ENCODE results near the gene SEMA4D. TPM values are rescaled to one million over a fixed set of nuclear protein-coding genes. Genes with fewer than 3 reads are reported as not detected.

Gene SEMA4D
- total RNA-seq, 3 donors from 2014 or later: 20.9 to 26.9 (median 23.1) TPM

GRCh38 chr9:89319015-89319905, 178.7 kb downstream of the SEMA4D start:
- peak overlapping the region; percentile 61 for H3K4me3 ChIP-seq
- DNase-seq (peak in 1 of 3 donors; percentile 14), ATAC-seq (no peak)
- intact Hi-C loops (cut with DNase I, micrococcal nuclease): no loop called here
- TF ChIP-seq CTCF (IDR thresholded peaks at IDR 0.05): no peak
- peaks cover 12% of the 10 kb centered on the region for H3K4me1 ChIP-seq (ENCODE audit: low read depth)
- no peaks in the 10 kb centered on the region for H3K36me3 ChIP-seq (ENCODE audit: low read depth)
- no peaks in the 10 kb centered on the region for H3K9me3 ChIP-seq

GRCh38 chr9:89318123-89319014, 179.5 kb downstream of the SEMA4D start, which contains the start of gene SECISBP2:
Gene SECISBP2 (plus strand): TSS chr9:89318500. CDS start chr9:89318577, 77 bp downstream.
- intact Hi-C loops (cut with DNase I, micrococcal nuclease): no loop called here
- ATAC-seq: peak; percentile 97
- peak; percentile 62 for TF ChIP-seq CTCF (IDR thresholded peaks at IDR 0.05)
- Histone ChIP-seq H3K4me1 (ENCODE audit: low read depth) (peaks cover 12% of the 10 kb centered on the region), H3K36me3 (ENCODE audit: low read depth) (no peaks in the 10 kb centered on the region), H3K9me3 (no peaks in the 10 kb centered on the region), H3K4me3 (peak within 1 kb of the TSS; percentile 61)
- peak; percentile 95 to 97 (median 97) for DNase-seq

GRCh38 chr9:89317282-89317681, 180.6 kb downstream of the SEMA4D start:
- intact Hi-C loops (cut with DNase I, micrococcal nuclease): no loop called here
- Histone ChIP-seq H3K9me3 (no peaks in the 10 kb centered on the region), H3K4me3 (no peak overlapping the region), H3K4me1 (ENCODE audit: low read depth) (peaks cover 18% of the 10 kb centered on the region), H3K36me3 (ENCODE audit: low read depth) (no peaks in the 10 kb centered on the region)
- no peak for TF ChIP-seq CTCF (IDR thresholded peaks at IDR 0.05)
- DNase-seq (no peak), ATAC-seq (no peak)

GRCh38 chr9:89315482-89315881, 182.4 kb downstream of the SEMA4D start:
- intact Hi-C loops (cut with DNase I, micrococcal nuclease): no loop called here
- ATAC-seq (no peak), DNase-seq (no peak)
- peaks cover 5% of the 10 kb centered on the region for H3K36me3 ChIP-seq (ENCODE audit: low read depth)
- TF ChIP-seq CTCF (IDR thresholded peaks at IDR 0.05): no peak
- H3K4me1 ChIP-seq (ENCODE audit: low read depth): peaks cover 25% of the 10 kb centered on the region
- no peak overlapping the region for H3K4me3 ChIP-seq
- H3K9me3 ChIP-seq: no peaks in the 10 kb centered on the region

- Histone ChIP-seq H3K9me3 (no peaks in the 10 kb centered on the region), H3K4me1 (ENCODE audit: low read depth) (peaks cover 26% of the 10 kb centered on the region), H3K4me3 (no peak overlapping the region), H3K36me3 (ENCODE audit: low read depth) (peaks cover 5% of the 10 kb centered on the region)
- intact Hi-C loops (cut with DNase I, micrococcal nuclease): no loop called here
- DNase-seq (no peak), ATAC-seq (no peak)
- no peak for TF ChIP-seq CTCF (IDR thresholded peaks at IDR 0.05)
Measured at GRCh38 chr9:89314955-89315354, 183.0 kb downstream of the SEMA4D start.

Measured in mucosa of descending colon (tissue), 3 donors.